Loucy (cell line): ENCODE measurements around the gene SREK1IP1.

Source experiments
- CTCF ChIP-seq: fragments of 200-600 bp; sonication (generic); conservative IDR thresholded peaks from 2 replicates; pipeline ENCODE4 v1.5.1; 2014; ENCODE audit warnings: mild to moderate bottlenecking, antibody characterized with exemption, low read length
- EZH2phosphoT487 ChIP-seq: fragments of 200-600 bp; IDR thresholded peaks from 2 replicates; pipeline ENCODE4 v1.6.1; 2018; ENCODE audit warnings: antibody characterized with exemption, mild to moderate bottlenecking, moderate library complexity, borderline replicate concordance

DNA sequence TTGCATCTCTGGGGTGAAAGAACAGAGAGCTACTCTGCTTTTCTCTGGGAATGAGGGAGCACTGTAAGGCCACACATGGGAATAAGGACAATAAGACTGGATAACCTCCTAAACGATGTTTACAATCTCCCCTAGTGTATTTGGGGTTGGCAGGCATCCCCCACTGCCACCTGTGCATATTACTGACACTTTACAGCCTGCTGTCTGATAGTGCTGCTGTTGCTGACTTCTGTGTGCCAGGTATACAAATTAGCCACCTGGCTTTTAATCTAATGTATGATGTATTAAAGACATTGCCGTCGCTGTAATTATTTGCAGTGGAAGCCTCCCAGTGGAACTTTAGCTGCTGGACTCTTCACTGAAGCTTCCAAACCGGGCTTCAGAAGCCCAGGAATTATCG, 82.6 kb downstream of the SREK1IP1 start:
- no peak for TF ChIP-seq CTCF
- TF ChIP-seq EZH2phosphoT487, result no peak
